RPMI7951 (cell line): ENCODE results near the gene ZNF207. TPM values are rescaled to one million over a fixed set of nuclear protein-coding genes. Genes with fewer than 3 reads are reported as not detected.
"Not testable (repeated sequence)": the region's sequence is repeated elsewhere in the genome, so short reads cannot be mapped to it uniquely, and the experiment has no call there.

Experiments
- DNase-seq: peaks from one replicate; pipeline ENCODE4 v3.0.0-alpha.2; 2012; ENCODE audit warnings: low read depth
- total RNA-seq: library from RNA; depleted of rRNA; stranded (reverse); fragments of >200 nt; shearing (Covaris generic); gene quantifications from 2 replicates; pipeline ENCODE4 v1.2.3, GENCODE V29; 2014; rRNA removed

Gene ZNF207
- 128 and 151 TPM in 2 replicates for total RNA-seq

GRCh38 chr17:32349854-32350665 is at the start of gene ZNF207:
Gene ZNF207, plus strand, starts transcription at chr17:32350157. Its CDS starts 129 bp downstream, at chr17:32350286.
- DNase-seq: peak; percentile 93

GRCh38 chr17:32302037-32302436 is 47.9 kb upstream of the ZNF207 start:
- no peak for DNase-seq

GRCh38 chr17:32302860-32303649 is 46.9 kb upstream of the ZNF207 start:
- DNase-seq: no peak

- DNase-seq: peak; percentile 34
Measured at GRCh38 chr17:32303781-32304288, 46.1 kb upstream of the ZNF207 start.

GRCh38 chr17:32305049-32305448 is 44.9 kb upstream of the ZNF207 start:
- no peak for DNase-seq

GRCh38 chr17:32307658-32308057 is 42.3 kb upstream of the ZNF207 start:
- no peak for DNase-seq

- no peak for DNase-seq
Measured at GRCh38 chr17:32311028-32311536, 38.9 kb upstream of the ZNF207 start.

GRCh38 chr17:32314636-32315035 is 35.3 kb upstream of the ZNF207 start:
- DNase-seq: no peak

GRCh38 chr17:32315171-32315570 is 34.8 kb upstream of the ZNF207 start:
- no peak for DNase-seq

GRCh38 chr17:32316653-32317052 is 33.3 kb upstream of the ZNF207 start:
- DNase-seq: not testable (repeated sequence)

- no peak for DNase-seq
Measured at GRCh38 chr17:32317353-32317752, 32.6 kb upstream of the ZNF207 start.

GRCh38 chr17:32318071-32318470 is 31.9 kb upstream of the ZNF207 start:
- no peak for DNase-seq

GRCh38 chr17:32319548-32319905 is 30.4 kb upstream of the ZNF207 start:
- peak; percentile 57 for DNase-seq

GRCh38 chr17:32320080-32320479 is 29.9 kb upstream of the ZNF207 start:
- not testable (repeated sequence) for DNase-seq

GRCh38 chr17:32320847-32321246 is 29.1 kb upstream of the ZNF207 start:
- DNase-seq: no peak

- no peak for DNase-seq
Measured at GRCh38 chr17:32323046-32323445, 26.9 kb upstream of the ZNF207 start.

GRCh38 chr17:32323811-32324491 is 26.0 kb upstream of the ZNF207 start:
- DNase-seq: peak; percentile 45

GRCh38 chr17:32327911-32328310 is 22.0 kb upstream of the ZNF207 start:
- no peak for DNase-seq

GRCh38 chr17:32330147-32330546 is 19.8 kb upstream of the ZNF207 start:
- peak; percentile 5 for DNase-seq

GRCh38 chr17:32331243-32332040 is 18.5 kb upstream of the ZNF207 start:
- DNase-seq: no peak

- no peak for DNase-seq
Measured at GRCh38 chr17:32333187-32333586, 16.8 kb upstream of the ZNF207 start.
